HepG2 (cell line): ENCODE data around the gene TUBA1C. TPM values are rescaled to one million over a fixed set of nuclear protein-coding genes. Genes with fewer than 3 reads are reported as not detected.

Source experiments
- CERS6 ChIP-seq: sonication (generic); formaldehyde crosslinking; IDR thresholded peaks from 2 replicates; pipeline ENCODE4 v1.5.0; 2020; ENCODE audit warnings: missing genetic modification reagents
- ELK4 ChIP-seq: sonication (generic); formaldehyde crosslinking; IDR thresholded peaks from 2 replicates; pipeline ENCODE4 v1.9.0; 2021; ENCODE audit warnings: missing genetic modification reagents, borderline replicate concordance
- ETS1 ChIP-seq: sonication (generic); formaldehyde crosslinking; IDR thresholded peaks from 2 replicates; pipeline ENCODE4 v1.4.0; 2020; ENCODE audit warnings: missing genetic modification reagents
- ETV5 ChIP-seq: IDR thresholded peaks from 2 replicates; pipeline ENCODE4 v1.6.1; 2018; ENCODE audit warnings: missing biosample characterization, missing genetic modification reagents, inconsistent platforms, borderline replicate concordance
- HMGXB3 ChIP-seq: sonication (generic); formaldehyde crosslinking; IDR thresholded peaks from 2 replicates; pipeline ENCODE4 v1.4.0; 2020; ENCODE audit warnings: missing genetic modification reagents, borderline replicate concordance
- HMGXB4 ChIP-seq, 2 experiments: sonication (generic) in 1 of 2; formaldehyde crosslinking in 1 of 2; IDR thresholded peaks; 2 replicates each; pipeline versions ENCODE4 v1.4.0 to v1.6.1; 2018 to 2020; ENCODE audit warnings: missing genetic modification reagents in 2 of 2, borderline replicate concordance in 1 of 2, low read depth in 1 of 2, mild to moderate bottlenecking in 1 of 2, missing biosample characterization in 1 of 2
- MED1 ChIP-seq: sonication (generic); formaldehyde crosslinking; IDR thresholded peaks from 2 replicates; pipeline ENCODE4 v1.4.0; 2020; ENCODE audit warnings: missing genetic modification reagents
- PCBP2 ChIP-seq: fragments of 200-400 bp; formaldehyde crosslinking; optimal IDR thresholded peaks from 2 replicates; pipeline ENCODE3; 2018; ENCODE audit warnings: low read length, low read depth; ENCODE audit not compliant: poor library complexity, severe bottlenecking
- POLR2AphosphoS2 ChIP-seq: IDR thresholded peaks from 2 replicates; pipeline ENCODE4 v1.6.1; 2011; ENCODE audit warnings: low read depth, low read length, improper control_type of control experiment
- SAP130 ChIP-seq: IDR thresholded peaks from 2 replicates; pipeline ENCODE4 v1.6.1; 2016; ENCODE audit warnings: low read depth
- SP1 ChIP-seq, 2 experiments: fragments of 450-650 bp in 1 of 2; sonication (generic) in 1 of 2; formaldehyde crosslinking in 1 of 2; IDR thresholded peaks; 2 replicates each; pipeline versions ENCODE4 v1.4.0 to v1.6.1; 2016 to 2020; ENCODE audit warnings: missing genetic modification reagents in 1 of 2
- TGIF2 ChIP-seq: IDR thresholded peaks from 2 replicates; pipeline ENCODE4 v1.6.1; 2016; ENCODE audit warnings: control low read depth, missing compliant biosample characterization
- UBTF ChIP-seq: sonication (generic); formaldehyde crosslinking; IDR thresholded peaks from 2 replicates; pipeline ENCODE4 v1.4.0; 2020; ENCODE audit warnings: mild to moderate bottlenecking, missing genetic modification reagents
- ZNF703 ChIP-seq: sonication (generic); formaldehyde crosslinking; IDR thresholded peaks from 2 replicates; pipeline ENCODE4 v1.5.1; 2020; ENCODE audit warnings: missing genetic modification reagents, mild to moderate bottlenecking, moderate library complexity, borderline replicate concordance
- polyA plus RNA-seq, 8 experiments: library from polyadenylated mRNA; depleted of rRNA in 3 of 8; stranded (reverse) in 7 of 8; unstranded in 1 of 8; fragments of >200 nt; fragmentation: Illumina TruSeq in 4 of 8; extraction: Trizol in 4 of 8; gene quantifications; 2 replicates each; pipeline versions ENCODE4 v1.2.1 to v1.2.3, GENCODE V29; 2011 to 2016; ENCODE audit warnings: low read depth in 4 of 8, missing spikeins in 1 of 8, mixed read lengths in 1 of 8; ENCODE audit not compliant: insufficient read depth in 1 of 8
- total RNA-seq, 5 experiments: library from RNA; depleted of rRNA; stranded (reverse); fragments of >200 nt; fragmentation: Illumina TruSeq; extraction: Trizol; gene quantifications; 2 replicates each; pipeline ENCODE4 v1.2.3, GENCODE V29; 2016; ENCODE audit warnings: low read depth in 1 of 5

TUBA1C gene
- total and polyA plus RNA-seq, 2 of the 13 experiments (the other 11 are each of a cell fraction or from before 2014, with no cell fraction given), result 693 to 1,075 TPM

- TF ChIP-seq CERS6 (CRISPR knock-in tag) (0 out of 2 replicates have a peak, but pooled peaks have one; percentile 20), ZNF703 (CRISPR knock-in tag) (0 out of 2 replicates have a peak, but pooled peaks have one; percentile 55), HMGXB3 (no peak; the same call in 1 of the 2 replicates), TGIF2 (no peak; the same call in 1 of the 2 replicates), POLR2AphosphoS2 (peak; percentile 60), SAP130 (CRISPR knock-in tag) (peak; percentile 80), ELK4 (CRISPR knock-in tag) (0 out of 2 replicates have a peak, but pooled peaks have one; percentile 12), UBTF (CRISPR knock-in tag) (peak; percentile 79; the same call in 1 of the 2 replicates), MED1 (CRISPR knock-in tag) (peak; percentile 63), SP1 (IDR thresholded peaks at IDR 0.05) (no peak), SP1 (CRISPR knock-in tag; IDR thresholded peaks at IDR 0.05) (peak; percentile 59), HMGXB4 (CRISPR knock-in tag; IDR thresholded peaks at IDR 0.05; ENCODE audit: borderline replicate concordance in 1 of 2, low read depth in 1 of 2) (peak; percentile 49 to 70; a peak in 2 of 4 replicates), ETV5 (CRISPR knock-in tag) (peak; percentile 54; the same call in 1 of the 2 replicates), ETS1 (peak; percentile 90; the same call in 1 of the 2 replicates), PCBP2 (peak; percentile 89)
These were observed at the start of gene TUBA1C (continued) for GRCh38 chr12:49264873-49265792.
